CD4-positive, alpha-beta T cell treated with Interleukin-12 subunit alpha and Interleukin-12 subunit beta, for 1 hour (primary cell): ENCODE measurements around the gene SEPTIN14.
"Not testable (repeated sequence)": the region's sequence is repeated elsewhere in the genome, so short reads cannot be mapped to it uniquely, and the experiment has no call there.

Experiments used
- DNase-seq: peaks from one replicate; pipeline ENCODE4 v3.0.0-alpha.2; 2020

The SEPTIN14 gene

DNA sequence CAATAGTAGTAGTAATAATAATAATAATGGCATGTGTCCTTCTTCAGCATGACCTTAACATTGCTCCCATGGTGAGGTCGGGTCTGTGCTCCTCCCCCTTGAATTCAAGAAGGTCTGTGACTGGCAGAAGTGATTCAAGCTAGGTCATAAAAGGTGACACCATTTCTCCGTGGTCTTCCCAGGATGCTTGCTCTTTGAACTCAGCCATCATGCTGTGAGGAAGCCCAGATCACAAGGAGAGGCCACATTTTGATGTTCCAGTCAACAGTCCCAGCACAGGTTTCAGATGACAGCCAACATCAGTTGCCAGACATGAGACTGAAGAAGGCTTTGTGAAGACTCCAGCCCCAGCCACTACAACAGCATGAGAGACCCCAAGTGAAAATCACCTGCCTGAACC is 83.9 kb downstream of the SEPTIN14 start:
- DNase-seq = no peak

DNA sequence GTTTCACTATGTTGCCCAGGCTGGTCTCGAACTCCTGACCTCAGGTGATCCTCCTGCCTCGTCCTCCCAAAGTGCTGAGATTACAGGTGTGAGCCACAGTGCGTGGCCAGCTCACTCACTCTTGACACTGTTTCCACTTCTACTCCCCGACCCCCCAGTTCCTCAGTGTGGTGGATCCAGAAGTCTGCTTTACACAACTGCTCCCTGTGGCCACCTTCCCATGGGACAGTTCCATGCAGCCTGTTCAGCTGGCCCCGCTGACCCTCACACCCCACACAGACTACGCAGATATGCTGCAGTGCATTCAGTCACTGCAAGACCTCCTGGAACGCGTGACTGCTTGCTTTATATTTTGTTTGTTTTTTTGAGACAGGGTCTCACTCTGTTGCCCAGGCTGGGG is 86.4 kb downstream of the SEPTIN14 start:
- DNase-seq = no peak

GRCh38 chr7:55775051-55775420 is 87.5 kb downstream of the SEPTIN14 start:
- DNase-seq = no peak

DNA sequence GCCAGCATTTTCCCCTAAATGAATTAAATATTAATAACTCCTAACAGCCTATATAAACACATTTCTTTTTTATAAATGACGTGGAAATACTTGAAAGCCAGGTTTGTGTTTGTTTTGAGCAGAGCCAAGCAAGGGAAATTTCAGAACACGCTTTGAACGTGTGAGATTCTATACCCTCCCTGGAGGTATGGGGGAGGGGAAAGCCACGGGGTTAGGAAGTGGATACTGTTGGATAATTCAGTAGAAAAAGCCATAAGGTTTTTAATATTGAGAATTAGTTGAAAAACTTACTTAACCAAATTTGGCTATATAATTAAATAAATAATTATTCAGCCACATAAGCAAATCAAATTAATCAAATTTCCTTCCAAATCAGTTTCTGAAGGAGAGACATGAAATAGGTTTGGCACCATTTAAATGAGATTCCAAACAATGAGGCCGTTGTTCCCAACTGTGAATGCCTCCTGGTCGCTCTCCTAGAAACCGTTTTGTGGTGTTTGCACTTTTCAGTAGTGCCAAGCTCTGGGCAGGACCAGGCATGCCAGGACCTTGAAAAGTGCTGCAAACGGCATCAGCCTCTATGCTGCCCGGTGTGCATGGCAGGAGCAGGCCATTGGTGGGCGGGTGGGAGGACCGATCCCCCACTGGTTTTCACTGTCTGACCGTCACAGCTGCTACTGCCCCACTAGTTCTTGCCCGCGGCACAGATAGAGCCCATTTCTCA is 88.1 kb downstream of the SEPTIN14 start:
- DNase-seq = no peak

GRCh38 chr7:55770778-55771177 is 91.8 kb downstream of the SEPTIN14 start:
- no peak for DNase-seq

DNA sequence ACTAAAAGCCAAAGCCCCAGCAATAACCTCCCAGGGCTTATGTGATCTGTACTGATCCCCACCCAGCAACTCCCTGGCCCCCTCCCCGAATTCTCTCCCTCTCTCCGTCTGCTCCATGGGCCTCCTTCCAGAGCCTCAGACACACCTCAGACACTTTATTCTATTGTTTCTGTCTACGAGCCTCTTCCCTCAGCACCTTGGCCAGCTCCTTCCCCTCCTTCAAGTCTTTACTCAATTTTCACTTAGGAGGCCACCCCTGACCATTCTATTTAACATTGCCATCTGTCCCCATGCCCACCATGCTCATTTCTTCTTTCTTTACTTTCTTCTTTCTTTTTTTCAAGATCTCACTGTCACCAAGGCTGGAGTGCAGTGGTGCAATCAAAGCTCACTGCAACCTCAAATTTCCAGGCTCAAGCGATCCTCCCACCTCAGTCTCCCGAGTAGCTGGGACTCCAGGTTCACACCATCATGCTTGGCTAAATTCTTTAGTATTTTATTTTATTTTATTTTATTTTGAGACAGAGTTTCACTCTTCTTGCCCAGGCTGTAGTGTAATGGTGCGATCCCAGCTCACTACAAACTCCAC is 109.2 kb downstream of the SEPTIN14 start:
- not testable (repeated sequence) for DNase-seq

DNA sequence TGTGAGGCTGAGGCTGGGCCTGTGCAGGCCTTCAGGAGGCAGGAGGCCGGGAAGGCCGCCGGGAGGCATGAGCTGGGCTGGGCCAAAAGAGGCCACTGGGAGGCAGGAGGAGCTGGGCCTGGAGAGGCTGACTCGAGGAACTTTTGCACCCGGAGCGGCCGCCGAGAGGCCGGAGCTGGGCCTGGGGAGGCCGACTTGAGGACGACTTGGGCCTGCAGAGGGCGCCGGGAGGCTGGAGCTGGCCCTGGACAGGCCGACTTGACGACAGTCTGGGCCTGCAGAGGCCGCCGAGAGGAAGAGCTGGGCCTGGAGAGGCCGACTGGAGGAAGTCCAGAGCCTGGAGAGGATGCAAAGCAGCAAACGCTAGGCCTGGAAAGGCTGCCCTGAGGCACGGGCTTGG is 117.8 kb downstream of the SEPTIN14 start:
- not testable (repeated sequence) for DNase-seq
